Neuronal stem cell (in vitro differentiated cells): Measurements from ENCODE around the gene NAT14.

Experiments
- DNase-seq: peaks from one replicate; pipeline ENCODE4 v3.0.0-alpha.2; 2013; ENCODE audit warnings: low spot score
- H2AFZ ChIP-seq: one replicate; pipeline ENCODE4 v1.6.1; 2013; ENCODE audit warnings: mild to moderate bottlenecking, low read length, inconsistent platforms
- H2AK5ac ChIP-seq: 2 replicates; pipeline ENCODE4 v1.6.1; 2013; ENCODE audit warnings: low read depth, mild to moderate bottlenecking, inconsistent platforms, low read length, moderate library complexity, mixed read lengths
- H2BK120ac ChIP-seq: 2 replicates; pipeline ENCODE4 v1.6.1; 2013; ENCODE audit warnings: low read depth, mild to moderate bottlenecking, inconsistent platforms, low read length, moderate library complexity, mixed read lengths
- H2BK12ac ChIP-seq: one replicate; pipeline ENCODE4 v1.6.1; 2013; ENCODE audit warnings: low read length, inconsistent platforms
- H2BK15ac ChIP-seq: 2 replicates; pipeline ENCODE4 v1.6.1; 2013; ENCODE audit warnings: mild to moderate bottlenecking, low read length, inconsistent platforms, mixed read lengths
- H2BK5ac ChIP-seq: one replicate; pipeline ENCODE4 v1.6.1; 2013; ENCODE audit warnings: inconsistent platforms, mild to moderate bottlenecking, low read length, moderate library complexity
- H3K14ac ChIP-seq: one replicate; pipeline ENCODE4 v1.6.1; 2013; ENCODE audit warnings: low read length, inconsistent platforms
- H3K18ac ChIP-seq: 2 replicates; pipeline ENCODE4 v1.6.1; 2013; ENCODE audit warnings: low read length, inconsistent platforms
- H3K23ac ChIP-seq: 2 replicates; pipeline ENCODE4 v1.6.1; 2013; ENCODE audit warnings: low read depth, mild to moderate bottlenecking, mixed read lengths, low read length, inconsistent platforms; ENCODE audit not compliant: poor library complexity
- H3K27ac ChIP-seq: replicated peaks from 3 replicates; pipeline ENCODE4 v1.5.1; 2013; ENCODE audit warnings: low read length, inconsistent platforms
- H3K27me3 ChIP-seq, 3 experiments: 2 replicates each; pipeline ENCODE4 v1.6.1; 2013; ENCODE audit warnings: low read length in 3 of 3, mild to moderate bottlenecking in 2 of 3, inconsistent platforms in 1 of 3, low read depth in 1 of 3, mixed read lengths in 1 of 3, moderate library complexity in 1 of 3; ENCODE audit not compliant: control insufficient read depth in 3 of 3, insufficient read depth in 3 of 3
- H3K36me3 ChIP-seq, 2 donors: replicated peaks in 1 of 2; 2 replicates each; pipeline ENCODE4 v1.6.1; 2013; ENCODE audit warnings: low read length in 2 of 2; ENCODE audit not compliant: control insufficient read depth in 2 of 2, insufficient read depth in 2 of 2
- H3K4ac ChIP-seq: 2 replicates; pipeline ENCODE4 v1.6.1; 2013; ENCODE audit warnings: inconsistent platforms, mild to moderate bottlenecking, low read length, moderate library complexity
- H3K4me1 ChIP-seq, 2 donors: 1 replicate in 1 of 2; 2 replicates in 1 of 2; pipeline ENCODE4 v1.6.1; 2013; ENCODE audit warnings: low read length in 2 of 2, low read depth in 1 of 2; ENCODE audit not compliant: control insufficient read depth in 2 of 2, insufficient read depth in 1 of 2
- H3K4me2 ChIP-seq: one replicate; pipeline ENCODE4 v1.6.1; 2013; ENCODE audit warnings: mild to moderate bottlenecking, low read length, inconsistent platforms; ENCODE audit not compliant: insufficient read depth, poor library complexity, severe bottlenecking
- H3K4me3 ChIP-seq, 2 donors: 2 replicates each; pipeline ENCODE4 v1.5.1; 2013; ENCODE audit warnings: low read length in 2 of 2, mild to moderate bottlenecking in 2 of 2, inconsistent platforms in 1 of 2, moderate library complexity in 1 of 2
- H3K79me1 ChIP-seq: one replicate; pipeline ENCODE4 v1.6.1; 2013; ENCODE audit warnings: low read depth, mild to moderate bottlenecking, inconsistent platforms, low read length, moderate library complexity
- H3K9ac ChIP-seq: one replicate; pipeline ENCODE4 v1.6.1; 2013; ENCODE audit warnings: mild to moderate bottlenecking, low read depth, low read length, inconsistent platforms; ENCODE audit not compliant: poor library complexity
- H3K9me3 ChIP-seq, 2 donors: replicated peaks in 1 of 2; 2 replicates each; pipeline versions ENCODE3 to v1.6.1; 2013; ENCODE audit warnings: low read length in 2 of 2, mild to moderate bottlenecking in 2 of 2, inconsistent platforms in 1 of 2, low read depth in 1 of 2, mixed read lengths in 1 of 2, moderate library complexity in 1 of 2; ENCODE audit not compliant: control insufficient read depth in 2 of 2, insufficient read depth in 1 of 2
- H4K8ac ChIP-seq: one replicate; pipeline ENCODE4 v1.6.1; 2013; ENCODE audit warnings: low read depth, mild to moderate bottlenecking, inconsistent platforms, low read length, moderate library complexity
- H4K91ac ChIP-seq: one replicate; pipeline ENCODE4 v1.6.1; 2013; ENCODE audit warnings: low read length, low read depth, mild to moderate bottlenecking, inconsistent platforms; ENCODE audit not compliant: poor library complexity
- WGBS, 2 donors: extraction: QIAGEN DNeasy Blood & Tissue Kit; methylation state at CpG; one replicate each; pipeline ENCODE4 v1.1.7; 2013; ENCODE audit warnings: missing lambda C conversion rate in 2 of 2, mixed read lengths in 1 of 2; ENCODE audit not compliant: insufficient read length in 2 of 2, insufficient replicate concordance in 1 of 2; ENCODE audit errors: extremely low coverage in 2 of 2; 5-methylcytosine and 5-hydroxymethylcytosine counted together

NAT14 gene

DNA sequence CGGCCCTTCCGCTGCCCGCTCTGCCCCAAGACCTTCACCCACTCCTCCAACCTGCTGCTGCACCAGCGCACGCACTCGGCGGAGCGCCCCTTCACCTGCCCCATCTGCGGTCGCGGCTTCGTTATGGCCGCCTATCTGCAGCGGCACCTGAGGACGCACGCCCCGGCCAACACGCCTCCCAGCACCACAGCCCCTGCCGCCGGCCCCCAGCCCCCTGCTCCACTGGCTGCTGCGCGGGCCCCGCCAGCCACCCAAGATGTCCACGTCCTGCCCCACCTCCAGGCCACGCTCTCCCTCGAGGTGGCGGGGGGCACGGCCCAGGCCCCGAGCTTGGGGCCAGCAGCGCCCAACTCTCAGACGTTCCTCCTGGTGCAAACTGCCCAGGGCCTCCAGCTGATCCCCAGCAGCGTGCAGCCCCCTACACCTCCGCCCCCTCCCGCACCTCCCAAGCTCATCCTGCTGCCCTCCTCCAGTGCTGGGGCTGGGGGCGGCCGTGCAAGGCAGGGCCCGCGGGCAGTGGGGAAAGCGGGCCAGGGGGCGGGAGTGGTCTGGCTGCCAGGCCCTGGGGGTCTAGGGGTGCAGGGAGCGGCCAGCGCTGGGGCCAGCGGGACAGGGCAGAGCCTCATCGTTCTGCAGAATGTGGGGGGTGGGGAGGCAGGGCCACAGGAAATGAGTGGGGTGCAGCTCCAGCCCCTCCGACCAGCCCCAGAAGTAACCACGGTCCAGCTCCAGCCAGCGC, 1.9 kb upstream of the NAT14 start:
- Histone ChIP-seq H3K36me3 (peaks cover 4 to 14% of the 10 kb centered on the region in 2 donors), H3K79me1 (peaks cover 19% of the 10 kb centered on the region), H2AFZ (no peak overlapping the region), H3K4ac (no peak overlapping the region), H4K91ac (no peak overlapping the region), H3K9me3 (no peaks in the 10 kb centered on the region), H3K4me3 (no peak overlapping the region), H3K27me3 (no peaks in the 10 kb centered on the region), H3K27ac (no peak overlapping the region), H3K23ac (peak overlapping the region; percentile 93), H3K4me2 (no peak overlapping the region), H3K18ac (no peak overlapping the region), H3K9ac (peak overlapping the region; percentile 21), H4K8ac (peak overlapping the region; percentile 43), H3K4me1 (peaks cover 29 to 31% of the 10 kb centered on the region in 2 donors), H3K14ac (no peak overlapping the region), H2BK120ac (no peak overlapping the region), H2BK15ac (no peak overlapping the region), H2BK12ac (no peak overlapping the region), H2BK5ac (peak overlapping the region; percentile 24), H2AK5ac (peak overlapping the region; percentile 99)
- WGBS, 2 donors = no CpG with 5 or more reads among the region's 47 CpGs
- DNase-seq = no peak

DNA sequence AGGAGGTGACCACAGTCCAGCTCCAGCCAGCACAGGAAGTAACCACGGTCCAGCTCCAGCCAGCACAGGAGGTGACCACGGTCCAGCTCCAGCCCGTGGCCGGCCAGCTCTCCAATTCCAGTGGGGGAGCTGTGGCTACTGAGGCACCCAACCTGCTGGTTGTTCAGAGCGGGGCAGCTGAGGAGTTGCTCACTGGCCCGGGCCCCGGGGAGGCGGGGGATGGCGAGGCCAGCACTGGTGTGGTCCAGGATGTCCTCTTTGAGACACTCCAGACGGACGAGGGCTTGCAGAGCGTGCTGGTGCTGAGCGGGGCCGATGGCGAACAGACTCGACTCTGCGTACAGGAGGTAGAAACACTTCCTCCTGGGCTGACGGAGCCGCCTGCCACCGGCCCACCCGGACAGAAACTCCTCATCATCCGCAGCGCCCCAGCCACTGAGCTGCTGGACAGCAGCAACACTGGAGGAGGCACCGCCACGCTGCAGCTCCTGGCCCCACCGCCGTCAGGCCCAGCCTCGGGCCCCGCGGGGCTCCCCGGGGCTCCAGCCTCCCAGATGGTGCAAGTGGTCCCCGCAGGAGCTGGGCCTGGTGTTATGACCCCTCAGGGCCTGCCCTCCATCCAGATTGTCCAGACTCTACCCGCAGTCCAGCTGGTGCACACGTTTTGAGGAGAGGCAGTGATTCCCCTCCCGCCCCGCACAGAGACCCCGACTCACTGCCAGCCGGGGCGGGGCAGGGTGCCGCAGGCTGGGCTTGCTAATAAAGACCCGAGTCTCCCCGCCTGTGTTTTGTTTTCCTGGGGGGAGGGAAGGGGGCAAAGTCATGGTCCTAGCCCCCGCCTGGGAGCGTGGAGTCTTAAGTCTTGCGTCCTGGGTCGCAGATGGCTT, 1.0 kb upstream of the NAT14 start:
- Histone ChIP-seq H2BK5ac (peak overlapping the region; percentile 93), H3K9ac (peak overlapping the region; percentile 93), H2BK120ac (no peak overlapping the region), H3K4me1 (peaks cover 32 to 35% of the 10 kb centered on the region in 2 donors), H4K8ac (peak overlapping the region; percentile 43), H3K4me2 (peak overlapping the region; percentile 83), H3K18ac (peak overlapping the region; percentile 98), H3K27me3 (no peaks in the 10 kb centered on the region), H3K4me3 (peak overlapping the region in 1 of 2 donors; percentile 82), H2AK5ac (peak overlapping the region; percentile 99), H3K4ac (no peak overlapping the region), H3K27ac (peak overlapping the region; percentile 86), H2AFZ (no peak overlapping the region), H2BK15ac (peak overlapping the region; percentile 79), H3K9me3 (no peaks in the 10 kb centered on the region), H2BK12ac (peak overlapping the region; percentile 58), H3K23ac (peak overlapping the region; percentile 97), H4K91ac (no peak overlapping the region), H3K36me3 (peaks cover 4 to 14% of the 10 kb centered on the region in 2 donors), H3K14ac (peak overlapping the region; percentile 71), H3K79me1 (peaks cover 19% of the 10 kb centered on the region)
- DNase-seq = no peak
- WGBS, 2 donors = no CpG with 5 or more reads among the region's 46 CpGs

DNA sequence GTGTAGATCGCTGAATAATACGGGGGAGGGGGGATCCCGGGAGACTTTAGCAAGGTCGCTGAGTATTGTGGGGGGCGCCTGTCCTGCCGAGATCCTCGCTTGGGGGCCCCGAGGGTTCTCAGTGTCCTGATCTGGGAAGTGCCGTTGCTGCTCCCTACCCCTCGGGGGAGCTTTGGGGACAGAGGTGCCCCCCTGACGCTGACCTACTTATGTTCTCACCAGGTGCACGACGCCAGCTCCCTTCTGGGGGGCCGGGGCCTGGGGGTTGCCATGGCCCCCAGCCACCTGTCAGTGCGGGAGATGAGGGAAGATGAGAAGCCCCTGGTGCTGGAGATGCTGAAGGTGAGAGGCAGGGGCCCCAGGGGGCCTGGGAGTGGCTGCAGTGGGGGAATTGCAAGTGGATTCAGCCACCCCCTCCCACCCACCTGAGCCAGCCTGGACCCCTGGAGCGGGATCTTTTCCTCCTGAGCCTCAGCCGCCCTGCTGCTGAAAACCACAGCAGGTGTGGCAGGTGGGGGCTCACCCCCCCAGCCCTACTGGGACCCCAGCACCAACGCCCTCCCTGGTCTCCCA, 537 bp downstream of the NAT14 start:
- WGBS, 2 donors = no CpG with 5 or more reads among the region's 18 CpGs
- Histone ChIP-seq H3K4me3 (peak overlapping the region; percentile 82 to 83), H3K4me1 (peaks cover 39 to 43% of the 10 kb centered on the region in 2 donors), H2BK12ac (no peak overlapping the region), H4K8ac (no peak overlapping the region), H3K4ac (no peak overlapping the region), H3K9me3 (no peaks in the 10 kb centered on the region), H3K36me3 (peaks cover 4 to 14% of the 10 kb centered on the region in 2 donors), H3K27ac (peak overlapping the region; percentile 46), H3K18ac (peak overlapping the region; percentile 95), H3K27me3 (no peaks in the 10 kb centered on the region), H2BK5ac (peak overlapping the region; percentile 75), H4K91ac (no peak overlapping the region), H3K4me2 (peak overlapping the region; percentile 77), H2AK5ac (peak overlapping the region; percentile 100), H3K14ac (peak overlapping the region; percentile 82), H3K79me1 (peaks cover 16% of the 10 kb centered on the region), H3K9ac (peak overlapping the region; percentile 93), H3K23ac (peak overlapping the region; percentile 97), H2BK120ac (no peak overlapping the region), H2AFZ (peak overlapping the region; percentile 91), H2BK15ac (peak overlapping the region; percentile 45)
- DNase-seq = no peak
